ENCODE data around the gene MIPOL1. TPM values are rescaled to one million over a fixed set of nuclear protein-coding genes. Genes with fewer than 3 reads are reported as not detected.
"Not testable (repeated sequence)": the region's sequence is repeated elsewhere in the genome, so short reads cannot be mapped to it uniquely, and the experiment has no call there.

Gene MIPOL1, protein sequence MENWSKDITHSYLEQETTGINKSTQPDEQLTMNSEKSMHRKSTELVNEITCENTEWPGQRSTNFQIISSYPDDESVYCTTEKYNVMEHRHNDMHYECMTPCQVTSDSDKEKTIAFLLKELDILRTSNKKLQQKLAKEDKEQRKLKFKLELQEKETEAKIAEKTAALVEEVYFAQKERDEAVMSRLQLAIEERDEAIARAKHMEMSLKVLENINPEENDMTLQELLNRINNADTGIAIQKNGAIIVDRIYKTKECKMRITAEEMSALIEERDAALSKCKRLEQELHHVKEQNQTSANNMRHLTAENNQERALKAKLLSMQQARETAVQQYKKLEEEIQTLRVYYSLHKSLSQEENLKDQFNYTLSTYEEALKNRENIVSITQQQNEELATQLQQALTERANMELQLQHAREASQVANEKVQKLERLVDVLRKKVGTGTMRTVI
- 12.3 TPM for total RNA-seq

DNA sequence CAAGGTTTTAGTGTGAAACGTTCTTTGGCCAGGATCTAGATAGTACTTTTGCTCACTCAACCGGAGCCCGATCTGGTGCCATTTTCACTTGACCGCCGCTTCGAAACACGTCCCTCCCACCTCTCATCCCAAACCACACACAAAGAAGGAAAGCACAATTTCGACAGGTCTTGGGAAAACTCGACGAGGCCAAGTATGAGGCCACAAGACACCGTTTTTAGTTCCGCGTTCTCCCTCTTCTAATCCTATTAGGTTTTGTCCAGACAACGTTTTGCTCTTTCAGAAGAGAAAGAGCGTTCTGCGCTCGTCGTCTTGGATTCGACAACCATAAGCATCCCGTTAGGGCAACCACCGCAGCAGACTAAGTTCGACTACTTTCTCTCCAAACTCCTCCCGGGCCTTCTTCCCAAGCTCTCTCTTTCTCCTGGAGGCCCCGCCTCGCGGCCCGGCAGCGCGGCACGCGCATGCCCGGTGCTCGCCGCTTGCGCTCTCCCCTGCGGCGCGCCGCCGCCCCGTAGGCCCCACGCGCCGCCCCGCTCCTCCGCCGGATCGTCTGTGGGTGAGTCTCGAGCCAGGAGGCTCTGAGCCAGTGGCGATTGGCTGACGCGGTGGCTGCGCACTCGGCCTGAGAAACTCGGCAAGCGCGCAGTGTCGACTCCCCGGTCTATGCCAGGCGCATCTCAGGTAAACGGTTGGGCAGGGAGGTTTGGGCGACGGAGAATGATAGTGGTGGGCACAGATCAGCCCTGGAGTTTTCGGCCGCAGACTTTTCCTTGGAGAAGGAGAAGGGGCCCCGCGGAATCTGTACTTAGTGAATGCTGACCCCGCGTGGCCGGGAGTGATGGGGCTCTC lies at the start of gene MIPOL1:
TSS of gene MIPOL1 (plus strand) at position 517 of the 852 bp plus-strand sequence. CDS start 49,952 bp downstream, outside the sequence.
- peak; percentile 86 for DNase-seq (ENCODE audit: low spot score)

DNA sequence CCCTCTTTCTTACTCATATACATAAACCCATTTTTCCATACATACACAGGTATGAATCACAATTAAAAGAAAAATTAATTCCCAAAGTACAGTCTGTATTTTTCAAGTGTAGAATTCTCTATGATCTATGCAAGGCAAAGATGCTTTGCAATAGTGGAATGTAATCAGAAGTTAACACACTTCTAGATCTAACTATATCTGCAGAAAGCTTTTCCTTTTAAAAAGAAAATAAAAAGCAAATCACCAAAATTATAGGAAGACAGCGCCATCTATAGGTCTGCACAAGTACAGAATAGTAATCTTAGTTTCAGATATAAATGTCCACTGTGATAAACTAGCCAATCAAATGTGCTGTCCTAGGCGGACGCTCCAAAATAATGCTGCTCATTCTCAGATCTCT lies 47.3 kb upstream of the MIPOL1 start:
- DNase-seq (ENCODE audit: low spot score) = no peak

DNA sequence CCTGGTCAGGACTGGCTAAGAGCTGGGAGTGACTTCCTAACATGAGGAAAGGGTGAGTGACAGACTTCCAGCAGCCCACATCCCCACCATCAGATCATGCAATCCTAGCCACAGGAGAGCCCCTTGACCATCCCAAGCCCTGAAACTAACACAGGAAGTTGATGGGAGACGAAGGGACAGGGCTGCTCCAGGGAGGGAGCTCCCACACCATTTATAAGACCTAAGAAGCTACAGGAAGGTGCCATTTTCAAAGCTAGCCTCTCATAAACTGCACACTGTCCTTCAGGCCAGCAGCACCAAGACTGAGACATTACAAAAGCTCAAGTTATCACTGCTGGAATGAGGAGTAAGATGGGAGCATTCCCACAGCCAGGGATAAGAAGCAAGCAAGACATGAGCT lies 44.7 kb upstream of the MIPOL1 start:
- no peak for DNase-seq (ENCODE audit: low spot score)

DNA sequence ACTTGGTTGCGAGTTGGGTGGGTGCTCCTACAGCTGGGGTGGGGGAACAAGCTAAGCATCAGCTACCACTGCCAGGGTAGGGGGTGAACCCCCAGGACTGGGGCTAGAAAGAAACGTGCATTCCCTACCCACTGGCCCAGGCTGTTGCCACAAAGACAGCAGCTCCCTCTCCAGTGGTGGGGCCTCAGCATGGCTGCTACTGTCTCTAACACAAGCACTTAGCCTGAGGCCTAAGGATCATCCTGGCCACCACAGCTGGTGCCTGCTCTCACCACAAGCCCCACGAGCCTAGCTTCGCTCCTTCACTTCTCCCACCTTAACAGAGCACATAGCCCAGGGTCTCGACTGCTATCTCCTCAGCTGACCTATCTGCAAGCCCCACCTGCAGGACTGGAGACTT lies 44.3 kb upstream of the MIPOL1 start:
- DNase-seq (ENCODE audit: low spot score) = no peak

DNA sequence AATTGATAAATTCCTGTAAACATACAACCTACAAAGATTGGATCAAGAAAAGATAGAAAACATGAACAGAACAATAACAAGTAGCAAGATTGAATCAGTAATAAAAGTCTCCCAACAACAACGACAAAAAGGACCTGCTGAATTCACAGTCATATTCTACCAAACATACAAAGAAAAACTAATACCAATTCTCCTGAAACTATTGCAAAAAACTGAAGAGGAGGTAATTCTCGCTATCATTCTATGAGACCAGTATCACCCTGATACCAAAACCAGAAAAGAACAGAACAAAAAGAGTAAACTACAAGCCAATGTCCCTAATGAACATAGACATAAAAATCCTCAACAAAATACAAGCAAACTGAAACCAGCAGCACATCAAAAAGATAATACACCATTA lies 39.8 kb upstream of the MIPOL1 start:
- no peak for DNase-seq (ENCODE audit: low spot score)

DNA sequence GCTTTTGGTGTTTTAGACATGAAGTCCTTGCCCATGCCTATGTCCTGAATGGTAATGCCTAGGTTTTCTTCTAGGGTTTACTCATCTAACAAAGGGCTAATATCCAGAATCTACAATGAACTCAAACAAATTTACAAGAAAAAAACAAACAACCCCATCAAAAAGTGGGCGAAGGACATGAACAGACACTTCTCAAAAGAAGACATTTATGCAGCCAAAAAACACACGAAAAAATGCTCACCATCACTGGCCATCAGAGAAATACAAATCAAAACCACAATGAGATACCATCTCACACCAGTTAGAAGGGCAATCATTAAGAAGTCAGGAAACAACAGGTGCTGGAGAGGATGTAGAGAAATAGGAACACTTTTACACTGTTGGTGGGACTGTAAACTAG lies 35.4 kb upstream of the MIPOL1 start:
- DNase-seq (ENCODE audit: low spot score) = not testable (repeated sequence)

DNA sequence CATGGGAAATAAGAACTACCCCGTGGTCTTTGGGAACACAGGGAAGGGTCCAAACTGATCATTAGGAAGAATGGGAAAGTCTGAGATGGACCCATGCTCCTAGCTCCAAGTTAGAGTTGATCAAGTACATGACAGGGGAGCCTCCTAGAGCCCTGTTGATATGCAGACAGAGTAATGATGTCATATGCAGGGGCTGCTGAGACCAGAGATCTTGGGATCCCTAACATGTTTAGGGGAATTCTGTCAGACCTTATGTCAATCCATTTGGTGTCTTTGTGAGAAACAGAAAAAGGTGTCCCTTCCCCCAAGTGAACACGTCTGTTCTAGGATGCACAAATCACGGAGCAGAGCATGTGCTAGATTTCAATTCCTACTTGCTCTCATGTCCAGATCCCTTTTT lies 31.9 kb upstream of the MIPOL1 start:
- no peak for DNase-seq (ENCODE audit: low spot score)

DNA sequence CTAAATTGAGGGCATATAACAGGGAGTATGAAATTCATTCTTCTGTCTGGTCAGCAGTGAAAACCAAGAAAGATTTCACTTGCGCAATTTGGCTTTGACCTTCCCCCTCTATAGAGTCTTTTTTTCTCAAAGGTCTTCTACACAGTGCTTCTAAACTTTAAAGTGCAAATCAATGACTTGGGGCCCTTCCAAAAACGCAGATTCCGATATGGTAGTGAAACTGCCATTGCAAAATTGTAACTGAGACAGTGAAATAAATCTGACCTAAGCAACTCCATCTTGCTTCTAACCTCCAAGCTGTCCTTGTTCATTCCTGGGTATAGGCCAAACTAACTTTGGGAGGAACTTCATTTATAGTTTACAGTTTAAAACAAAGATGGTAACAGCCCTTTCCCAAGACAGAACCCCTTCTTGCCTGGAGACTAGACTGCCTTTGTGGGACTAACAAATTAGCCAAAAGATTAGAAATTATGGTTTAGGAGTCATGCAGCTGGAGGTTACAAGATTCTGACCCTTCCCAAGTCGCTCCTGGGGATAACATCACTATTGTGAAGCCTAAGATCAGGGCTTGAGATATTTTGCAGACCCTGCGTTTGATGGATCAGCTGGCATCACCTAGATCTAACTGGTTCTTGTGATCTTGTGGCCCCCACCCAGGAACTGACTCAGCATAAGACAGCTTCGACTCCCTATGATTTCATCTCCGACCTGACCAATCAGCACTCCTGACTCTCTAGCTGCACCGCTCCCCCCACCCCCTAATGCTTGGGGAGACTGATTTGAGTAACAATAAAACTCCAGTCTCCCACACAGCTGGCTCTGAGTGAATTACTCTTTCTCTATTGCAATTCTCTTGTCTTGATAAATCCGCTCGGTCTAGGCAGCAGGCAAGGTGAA lies 30.3 kb upstream of the MIPOL1 start:
- DNase-seq (ENCODE audit: low spot score) = no peak

DNA sequence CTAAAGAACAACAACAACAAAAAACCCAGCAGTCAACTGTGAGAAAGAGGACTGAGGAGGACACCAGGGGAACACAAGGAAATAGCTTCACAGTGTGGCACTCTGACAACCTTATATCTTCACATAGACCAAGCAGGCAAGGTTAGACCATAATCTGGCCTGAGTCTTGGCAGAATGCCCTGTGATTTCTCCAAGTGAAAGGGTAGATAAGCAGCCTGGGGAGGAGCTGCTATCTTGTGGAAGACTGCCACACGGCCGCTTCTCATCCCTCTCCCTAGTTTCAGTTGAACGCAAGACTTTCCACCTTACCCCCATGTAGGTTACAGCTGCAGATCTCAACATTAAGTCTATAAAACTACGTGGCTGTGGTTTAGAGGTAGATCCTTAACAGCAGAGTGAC lies 29.0 kb upstream of the MIPOL1 start:
- peak; percentile 73 for DNase-seq (ENCODE audit: low spot score)

DNA sequence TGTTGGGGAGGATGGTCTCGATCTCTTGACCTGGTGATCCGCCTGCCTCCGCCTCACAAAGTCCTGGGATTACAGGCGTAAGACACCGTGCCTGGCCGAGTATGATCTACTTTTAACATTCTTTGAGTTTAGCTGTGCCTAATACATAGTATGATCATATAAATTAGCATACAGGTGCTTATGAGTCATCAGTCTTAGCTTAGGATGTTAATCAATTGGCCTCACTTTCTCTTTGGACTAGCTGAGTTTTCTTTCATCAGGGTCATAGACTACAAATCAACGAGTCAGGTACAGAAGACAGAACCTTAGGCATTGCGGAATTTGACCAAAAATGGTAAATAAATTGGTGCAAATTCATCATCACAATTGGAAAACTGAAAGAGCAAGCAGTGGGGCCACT lies 27.5 kb upstream of the MIPOL1 start:
- DNase-seq (ENCODE audit: low spot score) = no peak

DNA sequence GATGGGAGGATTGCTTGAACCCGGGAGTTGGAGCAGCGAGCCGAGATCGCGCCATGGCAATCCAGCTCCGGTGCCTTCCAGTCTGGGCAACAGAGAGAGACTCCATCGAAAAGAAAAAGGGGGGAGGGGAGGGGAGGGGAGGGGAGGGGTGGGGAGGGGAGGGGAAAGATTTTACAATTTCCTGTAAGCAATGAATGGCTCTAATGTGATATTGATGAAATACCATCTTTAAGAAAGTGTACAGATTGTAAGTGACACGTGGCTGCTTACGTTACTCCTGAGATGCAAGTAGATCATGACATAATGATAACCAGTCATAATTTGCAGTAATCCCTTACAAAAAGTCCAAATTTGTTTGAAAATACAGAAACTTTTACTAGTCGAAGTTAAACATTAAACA lies 26.7 kb upstream of the MIPOL1 start:
- DNase-seq (ENCODE audit: low spot score) = no peak

DNA sequence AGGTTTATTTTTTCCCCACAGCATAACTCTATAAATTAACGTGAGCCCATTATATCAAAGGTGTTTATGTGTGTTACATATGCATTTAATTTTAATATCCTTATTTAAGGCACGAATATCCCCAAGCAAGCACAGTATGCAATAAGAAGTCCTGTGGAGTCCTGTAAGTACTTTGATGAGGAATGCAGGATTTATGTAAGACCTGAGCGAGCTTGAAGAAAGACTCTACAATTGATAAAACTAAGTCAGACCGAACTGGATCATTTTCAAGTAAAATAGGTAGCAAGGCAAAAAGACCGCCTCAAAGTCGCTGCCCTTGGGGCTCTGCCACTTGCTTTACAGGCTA lies 26.1 kb upstream of the MIPOL1 start:
- no peak for DNase-seq (ENCODE audit: low spot score)

DNA sequence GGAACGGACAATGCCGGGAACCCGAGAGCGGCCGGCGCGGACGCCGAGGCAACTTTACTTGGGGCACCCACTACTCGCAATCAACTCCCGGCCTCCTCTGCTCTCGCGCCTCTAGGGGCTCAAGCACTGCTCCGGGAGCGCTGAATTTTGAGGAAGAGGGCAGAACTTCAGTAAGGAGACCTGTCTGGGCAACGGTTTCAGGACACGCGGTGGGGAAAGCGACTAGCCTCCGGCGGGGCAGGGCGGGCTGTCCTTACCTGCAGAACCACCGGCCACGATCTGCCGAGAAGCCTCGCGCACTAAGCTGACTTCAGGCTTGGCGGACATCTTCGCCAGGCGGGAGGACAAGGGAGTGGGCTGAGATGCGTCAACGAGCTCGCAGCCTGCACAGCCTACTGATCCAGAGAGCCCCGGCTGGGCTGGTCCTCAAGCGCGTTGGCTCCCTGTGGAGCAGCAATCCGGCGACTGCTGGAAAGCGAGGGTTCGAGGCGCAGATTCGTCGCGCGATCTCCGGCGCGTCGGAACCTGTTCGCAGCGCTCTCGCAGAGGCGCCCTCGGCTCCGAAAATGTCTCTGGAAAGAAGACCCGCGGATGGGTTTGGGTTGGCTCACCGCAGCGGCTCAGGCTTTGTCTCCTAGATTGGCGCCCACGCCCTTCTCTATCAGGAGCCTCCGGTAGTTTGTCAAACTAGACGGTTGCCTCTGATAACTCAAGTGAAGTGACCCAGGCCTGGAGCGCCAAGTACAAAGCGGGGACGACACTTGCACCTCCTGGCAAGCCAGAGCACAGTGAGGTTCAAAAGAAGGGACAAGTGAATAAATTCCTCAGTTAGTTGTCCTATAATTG lies 25.5 kb upstream of the MIPOL1 start, which contains the start of gene SLC25A21:
TSS of gene SLC25A21 (minus strand) at position 583 of the 846 bp plus-strand sequence.
- peak; percentile 62 for DNase-seq (ENCODE audit: low spot score)

DNA sequence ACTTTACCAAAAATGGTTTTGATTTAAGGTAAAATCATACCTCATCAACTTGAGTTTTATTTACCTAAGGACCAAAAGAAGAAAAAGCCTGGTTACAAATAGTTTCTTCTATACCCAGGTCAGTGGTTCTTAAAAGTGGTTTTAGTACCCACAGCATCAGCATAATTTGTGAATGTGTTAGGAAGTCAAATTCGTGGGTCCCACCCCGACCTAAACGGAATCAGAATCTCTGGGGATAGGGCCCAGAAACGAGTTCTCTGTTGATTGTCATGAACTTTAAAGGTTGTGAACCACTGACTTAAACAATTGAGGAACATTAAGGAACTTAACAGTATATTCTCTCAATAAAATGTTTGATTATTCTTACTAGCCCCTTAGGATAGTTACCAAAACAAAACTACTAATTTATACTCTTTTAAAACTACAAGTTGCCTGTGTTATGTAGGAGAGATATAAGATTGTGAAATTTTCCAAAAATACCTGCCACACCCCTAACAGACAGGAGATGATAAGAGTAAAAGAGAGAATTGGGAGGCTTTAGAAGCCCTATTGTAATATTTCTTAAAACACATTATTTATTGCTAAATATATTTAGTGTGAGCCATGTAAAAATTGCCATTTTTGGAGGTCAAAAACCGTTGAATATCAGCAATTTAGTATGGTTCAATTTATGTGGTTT lies 24.7 kb upstream of the MIPOL1 start:
- no peak for DNase-seq (ENCODE audit: low spot score)

DNA sequence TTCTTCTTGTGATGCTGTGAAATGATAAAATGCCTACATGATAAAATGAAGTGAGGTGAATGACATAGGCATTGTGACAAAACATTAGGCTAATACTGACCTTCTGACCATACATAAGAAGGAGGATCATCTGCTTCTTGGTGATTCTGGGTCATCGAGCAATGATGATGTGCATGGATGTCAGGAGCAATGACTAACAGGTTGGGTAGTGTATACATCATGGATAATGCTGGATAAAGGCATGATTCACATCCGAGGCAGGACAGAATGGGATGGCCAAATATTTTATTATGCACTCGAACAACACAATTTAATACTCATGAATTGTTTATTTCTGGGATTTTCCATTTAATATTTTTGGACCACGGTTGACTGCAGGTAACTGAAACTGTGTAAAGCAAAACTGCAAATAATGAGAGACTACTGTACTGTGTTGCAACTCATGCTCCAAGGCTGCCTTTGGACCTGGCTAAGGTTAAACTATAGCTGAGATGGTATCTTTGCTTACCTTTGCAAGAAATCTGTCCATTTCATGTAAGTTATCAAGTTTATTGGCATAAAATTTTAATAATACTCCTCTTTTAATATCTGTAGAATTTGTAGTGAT lies 17.7 kb upstream of the MIPOL1 start:
- DNase-seq (ENCODE audit: low spot score) = no peak

DNA sequence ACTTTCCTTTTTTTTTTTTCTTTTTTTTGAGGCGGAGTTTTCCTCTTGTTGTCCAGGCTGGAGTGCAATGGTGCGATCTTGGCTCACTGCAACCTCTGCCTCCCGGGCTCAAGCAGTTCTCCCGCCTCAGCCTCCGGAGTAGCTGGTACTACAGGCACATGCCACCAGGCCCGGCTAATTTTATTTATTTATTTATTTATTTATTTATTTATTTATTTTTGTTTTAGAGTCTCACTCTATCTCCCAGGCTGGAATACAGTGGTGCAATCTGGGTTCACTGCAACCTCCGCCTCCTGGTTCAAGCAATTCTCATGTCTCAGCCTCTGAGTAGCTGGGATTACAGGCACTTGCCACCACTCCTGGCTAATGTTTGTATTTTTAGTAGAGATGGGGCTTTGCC lies 16.9 kb upstream of the MIPOL1 start:
- not testable (repeated sequence) for DNase-seq (ENCODE audit: low spot score)

DNA sequence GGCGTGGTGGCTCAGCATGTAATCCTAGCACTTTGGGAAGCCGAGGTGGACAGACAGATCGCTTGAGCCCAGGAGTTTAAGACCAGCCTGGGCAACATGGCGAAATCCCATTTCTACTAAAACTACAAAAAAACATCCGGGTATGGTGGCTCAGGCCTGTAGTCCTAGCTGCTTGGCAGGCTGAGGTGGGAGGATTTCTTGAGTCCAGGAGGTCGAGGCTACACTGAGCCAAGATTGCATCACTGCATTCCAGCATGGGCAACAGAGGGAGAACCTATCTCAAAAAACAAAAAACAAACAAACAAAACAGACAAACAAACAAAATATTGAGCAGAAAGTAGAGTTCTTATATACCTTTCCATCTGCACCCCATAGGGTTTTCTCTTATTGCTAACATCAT lies 16.3 kb upstream of the MIPOL1 start:
- no peak for DNase-seq (ENCODE audit: low spot score)

DNA sequence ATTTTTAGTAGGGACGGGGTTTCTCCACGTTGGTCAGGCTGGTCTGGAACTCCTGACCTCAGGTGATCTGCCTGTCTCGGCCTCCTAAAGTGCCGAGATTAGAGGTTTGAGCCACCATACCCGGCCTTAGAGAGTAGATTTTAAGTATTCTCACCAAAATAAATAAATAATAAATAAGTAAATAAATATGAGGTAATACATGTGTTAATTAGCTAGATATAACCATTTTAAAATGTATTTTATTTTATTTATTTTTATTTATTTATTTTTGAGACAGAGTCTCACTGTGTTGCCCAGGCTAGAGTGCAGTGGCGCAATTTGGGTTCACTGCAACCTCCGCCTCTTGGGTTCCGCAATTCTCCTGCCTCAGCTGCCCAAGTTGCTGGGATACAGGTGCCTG lies 13.2 kb upstream of the MIPOL1 start:
- DNase-seq (ENCODE audit: low spot score) = not testable (repeated sequence)

DNA sequence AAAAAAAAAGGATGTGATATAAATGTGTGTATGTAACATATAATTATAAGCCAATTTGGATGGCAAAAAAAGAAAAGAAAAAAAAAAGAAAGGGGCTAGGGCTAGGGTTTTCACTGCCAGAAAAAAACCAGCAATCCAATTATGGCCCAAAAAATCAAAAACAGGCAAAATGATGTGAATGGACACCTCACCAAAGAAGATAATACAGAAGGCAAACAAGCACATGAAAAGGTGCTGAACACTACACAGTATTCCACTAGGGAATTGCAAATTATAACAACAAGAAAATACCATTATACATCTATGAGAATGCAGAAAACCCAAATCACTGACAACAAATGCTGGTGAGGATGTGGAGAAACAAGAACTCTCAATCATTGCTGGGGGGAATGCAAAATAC lies 12.1 kb upstream of the MIPOL1 start:
- no peak for DNase-seq (ENCODE audit: low spot score)

DNA sequence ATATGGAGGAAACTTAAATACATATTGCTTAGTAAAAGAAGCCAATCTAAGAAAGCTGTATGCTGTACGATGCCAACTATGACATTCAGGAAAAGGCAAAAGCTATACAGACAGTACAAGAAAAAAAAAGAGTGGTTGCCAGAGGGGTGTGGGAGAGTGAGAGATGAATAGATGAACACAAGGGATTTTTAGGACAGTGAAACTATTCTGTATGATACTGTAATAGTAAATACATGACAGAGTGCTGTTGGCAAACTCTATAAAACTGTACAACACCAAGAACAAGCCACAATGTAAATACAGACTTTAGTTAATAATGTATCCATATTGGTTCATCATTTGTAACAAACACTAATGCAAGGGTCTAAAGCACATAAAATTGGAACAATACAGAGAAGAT lies 10.9 kb upstream of the MIPOL1 start:
- DNase-seq (ENCODE audit: low spot score) = no peak
